NCI-H1930 (cell line): ENCODE results near the gene SLC12A4.
"Not testable (repeated sequence)": the region's sequence is repeated elsewhere in the genome, so short reads cannot be mapped to it uniquely, and the experiment has no call there.

Experiments
- DNase-seq, 2 experiments: peaks; one replicate each; lab custom pipeline; 2025; lab: John Stamatoyannopoulos, UW

SLC12A4 gene

GRCh38 chr16:67941469-67942199 lies 26.8 kb downstream of the SLC12A4 start:
- no peak for DNase-seq

- no peak for DNase-seq
Measured at GRCh38 chr16:67940446-67941089, 27.9 kb downstream of the SLC12A4 start.

DNA sequence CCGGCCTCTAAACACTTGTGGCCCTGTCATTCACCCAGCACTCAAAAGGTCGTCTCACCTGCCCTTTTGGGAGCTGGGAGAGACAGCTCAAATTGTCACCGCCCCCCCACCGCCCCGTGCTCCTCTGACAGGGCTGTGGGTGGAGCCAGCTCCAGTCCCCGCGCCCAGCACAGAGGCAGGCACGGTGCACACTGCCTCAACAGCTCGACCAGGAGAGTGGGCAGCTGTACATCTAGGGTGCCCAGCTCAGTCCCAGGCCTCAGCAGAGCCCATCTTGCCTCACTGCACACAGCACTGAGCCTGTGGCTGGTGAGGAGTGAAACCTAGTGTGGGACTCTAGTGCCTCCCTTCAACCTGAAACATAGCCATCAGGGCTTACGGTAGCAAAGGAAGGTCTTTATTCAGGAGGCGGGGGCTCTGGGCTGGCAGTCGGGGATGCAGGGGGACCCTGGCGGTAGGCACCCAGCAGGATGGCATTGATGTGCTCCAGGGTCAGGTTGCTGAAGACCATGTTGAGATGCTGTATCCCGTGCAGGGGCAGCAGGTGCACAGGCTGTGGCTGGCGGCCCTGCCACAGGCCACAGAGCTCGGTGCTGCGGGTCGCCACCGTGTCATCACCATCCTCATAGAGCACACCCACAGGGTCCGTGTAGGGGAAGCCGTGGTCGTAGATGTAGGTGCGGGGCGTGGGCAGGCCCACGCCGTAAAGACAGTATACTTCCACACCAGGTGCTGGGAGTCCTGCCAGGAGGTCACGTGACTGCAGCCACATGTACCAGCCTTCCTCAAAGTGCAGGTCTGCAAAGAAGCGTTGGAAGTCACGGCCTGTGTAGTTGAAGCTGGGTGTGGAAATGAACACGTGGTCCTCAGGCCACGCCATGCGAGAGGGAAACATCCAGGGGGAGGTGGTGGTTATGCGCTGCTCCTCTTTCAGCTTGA lies 28.7 kb downstream of the SLC12A4 start:
- DNase-seq = no peak

GRCh38 chr16:67937713-67938112 lies 30.7 kb downstream of the SLC12A4 start:
- DNase-seq = not testable (repeated sequence)

- no peak for DNase-seq
Measured at GRCh38 chr16:67936880-67937605, 31.4 kb downstream of the SLC12A4 start.

DNA sequence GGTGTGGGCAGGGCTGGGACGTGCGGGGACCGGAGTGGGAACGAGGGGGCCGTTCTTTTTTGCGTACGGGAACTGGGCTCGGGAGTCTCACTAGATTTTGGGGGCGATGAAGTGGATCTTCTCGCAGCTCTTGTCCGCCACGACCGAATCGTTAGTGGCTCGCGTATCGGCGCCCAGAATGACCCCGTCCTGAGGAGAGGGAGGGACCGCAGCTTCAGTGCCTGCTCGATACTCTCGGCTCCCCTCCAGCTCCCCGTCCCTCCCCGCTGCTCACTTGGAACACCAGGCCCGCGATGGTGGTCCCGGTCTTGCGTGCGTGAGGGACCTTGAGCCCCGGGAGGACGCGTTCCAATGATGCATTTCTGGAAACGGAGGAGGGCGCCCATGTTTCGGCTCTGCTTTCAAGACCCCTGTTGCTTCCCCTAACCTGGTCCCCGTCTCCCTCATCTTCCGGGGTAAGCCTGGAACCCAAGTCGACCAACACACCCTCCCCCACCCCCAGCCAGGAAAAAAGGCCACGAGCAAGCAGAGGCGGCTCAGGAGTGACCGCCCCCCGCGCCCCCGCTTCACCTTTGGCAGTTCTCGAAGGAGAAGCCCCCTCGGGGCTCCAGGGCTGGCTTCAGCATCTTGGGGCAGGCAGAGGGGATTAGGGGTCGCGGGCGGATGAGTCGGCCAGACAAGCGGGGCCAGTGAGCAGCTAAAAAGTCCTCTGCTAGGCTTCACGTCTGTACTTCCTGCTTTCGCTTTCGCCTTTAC lies 32.1 kb downstream of the SLC12A4 start, which contains the start of gene PSMB10:
Gene PSMB10 (minus strand): TSS at position 727 of the 756 bp plus-strand sequence. CDS start 101 bp downstream, at position 626.
- no peak for DNase-seq

DNA sequence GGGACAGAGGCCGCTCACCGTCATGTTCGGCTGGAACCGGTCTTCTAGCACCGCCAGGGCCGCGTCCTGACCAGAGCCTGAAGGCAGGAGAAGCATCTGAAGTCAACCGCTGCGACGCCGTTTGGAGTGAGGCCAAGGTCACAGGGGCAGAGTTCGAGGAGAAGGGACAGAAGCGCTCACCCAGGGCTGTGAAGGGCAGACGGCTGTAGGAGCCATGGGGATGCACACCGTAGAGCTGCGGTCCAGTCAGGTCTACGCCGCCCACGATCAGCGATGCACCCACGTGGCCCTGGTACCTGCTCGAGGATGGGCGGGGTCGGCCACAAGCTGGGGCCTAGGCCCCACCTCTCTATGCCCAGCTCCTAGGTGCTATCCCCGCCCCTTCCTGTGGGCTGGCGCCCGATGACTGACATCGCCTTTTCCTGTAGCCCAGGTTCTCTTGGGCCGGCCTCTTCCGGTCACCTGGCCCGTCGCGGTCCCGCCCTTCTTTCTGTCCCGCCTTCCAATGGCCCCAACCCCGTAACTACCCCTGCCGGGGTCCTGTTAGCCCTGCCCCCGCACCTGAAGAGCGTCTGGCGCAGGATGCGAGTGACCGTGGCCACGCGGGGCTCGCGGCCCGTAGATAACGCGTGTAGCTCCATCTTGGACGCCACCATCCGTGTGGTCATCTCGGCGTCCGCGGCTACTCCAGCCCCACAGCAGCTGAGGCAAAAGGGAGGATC lies 32.9 kb downstream of the SLC12A4 start:
- peak; percentile 82 to 91 for DNase-seq

DNA sequence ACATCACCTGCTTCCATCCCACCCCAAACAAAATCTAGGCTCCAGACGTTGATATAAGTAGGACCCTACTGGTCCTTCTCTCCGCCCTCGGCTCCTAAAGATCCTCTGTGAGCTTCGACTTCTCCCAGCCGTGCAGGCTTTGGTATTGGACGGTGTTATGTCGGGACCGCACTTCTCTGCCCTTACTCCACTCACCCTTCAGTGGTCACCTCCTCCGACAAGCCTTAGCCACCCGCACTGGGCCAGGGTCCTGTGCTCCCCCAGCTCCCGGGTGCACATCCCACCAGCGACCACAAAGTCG lies 33.4 kb downstream of the SLC12A4 start:
- DNase-seq = no peak

DNA sequence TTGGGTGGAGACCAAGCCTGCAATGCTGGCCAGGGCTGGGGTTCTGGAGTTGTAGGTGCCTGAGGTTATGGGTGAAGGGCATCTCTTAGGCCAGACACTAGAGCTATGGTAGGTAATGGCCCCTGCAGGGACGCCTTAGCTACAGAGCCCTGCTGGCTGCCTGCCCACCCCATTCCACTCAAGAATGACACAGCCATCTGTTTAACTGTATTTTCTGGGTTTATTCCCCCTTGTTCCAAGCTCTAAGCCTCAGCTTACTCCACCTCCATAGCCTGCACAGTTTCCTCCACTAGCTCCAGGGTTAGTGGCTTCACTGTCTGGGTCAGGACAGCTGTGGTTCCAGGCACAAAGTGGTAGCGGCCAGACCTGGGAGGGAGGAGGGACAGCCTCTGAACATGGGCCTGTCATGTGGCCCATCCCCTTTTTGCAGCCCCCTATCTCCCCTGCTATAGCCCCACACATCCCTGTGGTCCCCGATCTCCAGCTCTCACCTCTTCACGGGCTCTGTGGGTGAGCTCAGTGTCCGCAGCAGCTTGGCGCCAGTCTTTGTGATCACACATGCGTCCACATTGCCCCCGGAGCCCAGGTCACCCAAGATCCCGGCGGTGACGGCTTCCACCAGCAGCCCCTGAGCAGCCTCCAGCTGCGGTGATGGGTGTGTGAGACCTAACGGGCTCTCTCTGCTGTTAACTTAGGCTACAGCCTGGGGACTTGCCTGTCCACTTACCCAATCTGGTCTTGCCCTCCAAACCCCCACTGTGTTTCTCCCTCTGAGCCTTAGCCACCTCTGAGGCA lies 33.9 kb downstream of the SLC12A4 start:
- no peak for DNase-seq

GRCh38 chr16:67933805-67934204 lies 34.6 kb downstream of the SLC12A4 start:
- no peak for DNase-seq

GRCh38 chr16:67932462-67932840 lies 36.0 kb downstream of the SLC12A4 start:
- no peak for DNase-seq

DNA sequence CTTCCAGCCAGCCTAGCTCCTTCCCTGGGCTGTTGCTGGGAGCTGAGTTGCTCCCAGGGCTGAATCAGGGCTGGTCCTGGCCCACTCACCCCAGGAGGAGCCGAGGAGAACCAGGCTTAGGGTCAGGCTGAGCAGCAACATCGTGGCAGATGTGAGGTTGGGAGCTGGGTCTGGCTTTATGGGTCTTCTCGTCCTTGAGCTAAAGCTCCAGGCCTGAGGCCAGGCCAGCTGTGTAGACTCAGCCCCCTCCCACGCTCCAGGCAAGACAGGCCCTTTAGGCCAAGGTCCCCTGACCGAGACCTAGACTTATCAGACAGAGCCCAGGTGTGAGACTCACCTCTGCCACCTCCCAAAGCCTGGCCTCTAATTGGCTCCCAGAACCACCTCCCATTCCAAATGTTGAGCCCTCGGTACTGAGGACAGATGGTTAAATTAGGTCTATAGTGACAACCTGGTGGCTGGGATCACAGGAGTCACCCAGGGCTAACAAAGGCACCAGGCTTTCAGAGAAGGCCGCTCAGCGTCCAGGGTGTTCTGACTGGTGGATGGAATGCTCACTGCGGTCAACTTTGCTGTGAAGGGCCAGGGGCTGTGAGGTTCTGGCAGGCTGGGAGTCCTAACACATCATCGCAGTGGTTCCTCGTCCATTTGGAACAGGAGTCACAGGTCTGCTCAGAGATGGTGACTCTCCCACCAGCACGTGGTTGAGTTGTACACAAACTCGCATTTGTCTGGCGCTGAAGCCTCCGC lies 36.5 kb downstream of the SLC12A4 start, which contains the start of gene CTRL:
Gene CTRL (minus strand): TSS at position 151 of the 750 bp plus-strand sequence. CDS start 10 bp downstream, at position 141.
- no peak for DNase-seq

DNA sequence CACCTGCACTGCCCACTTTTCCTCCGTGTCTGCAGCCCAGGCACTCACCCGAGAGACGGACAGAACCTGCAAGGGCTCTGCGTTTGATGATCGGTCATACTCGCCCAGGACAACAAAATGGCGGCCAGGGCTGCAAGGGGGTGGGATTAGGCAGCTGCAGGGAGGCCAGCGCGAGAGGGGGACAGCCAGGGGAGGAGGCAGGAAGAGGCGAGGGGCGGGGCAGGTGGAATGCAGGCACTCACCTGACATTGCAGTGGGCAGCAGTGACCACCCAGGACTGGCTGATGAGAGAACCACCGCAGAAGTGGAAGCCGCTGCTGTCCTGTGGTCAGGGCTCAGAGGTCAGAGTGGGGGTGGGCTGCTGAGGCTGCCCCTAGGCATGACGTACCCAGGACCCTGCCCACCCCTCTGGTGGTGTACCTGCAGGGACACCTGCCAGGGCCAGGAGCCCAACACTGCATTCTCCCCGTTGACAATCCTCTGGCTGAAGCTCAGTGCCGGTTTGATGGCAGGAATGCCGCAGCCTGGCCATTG lies 37.7 kb downstream of the SLC12A4 start:
- DNase-seq = no peak

GRCh38 chr16:67930191-67930590 lies 38.2 kb downstream of the SLC12A4 start:
- DNase-seq = no peak

DNA sequence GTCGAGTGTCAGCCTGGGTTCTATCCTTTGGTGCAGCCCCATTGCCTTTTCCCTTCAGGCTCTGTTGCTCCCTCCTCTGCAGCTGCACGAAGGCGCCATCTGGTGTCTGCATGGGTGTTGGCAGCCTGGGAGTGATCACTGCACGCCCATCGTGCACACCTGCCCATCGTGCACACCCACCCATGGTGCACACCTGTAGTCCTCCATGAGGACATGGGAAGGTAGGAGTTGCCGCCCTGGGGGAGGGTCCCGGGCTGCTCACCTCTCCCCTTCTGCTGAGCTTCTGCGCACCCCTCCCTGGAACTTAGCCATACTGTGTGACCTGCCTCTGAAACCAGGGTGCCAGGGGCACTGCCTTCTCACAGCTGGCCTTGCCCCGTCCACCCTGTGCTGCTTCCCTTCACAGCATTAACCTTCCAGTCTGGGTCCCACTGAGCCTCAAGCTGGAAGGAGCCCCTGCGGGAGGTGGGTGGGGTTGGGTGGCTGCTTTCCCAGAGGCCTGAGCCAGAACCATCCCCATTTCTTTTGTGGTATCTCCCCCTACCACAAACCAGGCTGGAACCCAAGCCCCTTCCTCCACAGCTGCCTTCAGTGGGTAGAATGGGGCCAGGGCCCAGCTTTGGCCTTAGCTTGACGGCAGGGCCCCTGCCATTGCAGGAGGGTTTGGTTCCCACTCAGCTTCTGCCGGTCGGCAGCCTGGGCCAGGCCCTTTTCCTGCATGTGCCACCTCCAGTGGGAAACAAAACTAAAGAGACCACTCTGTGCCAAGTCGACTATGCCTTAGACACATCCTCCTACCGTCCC lies 39.7 kb downstream of the SLC12A4 start:
- DNase-seq = peak; percentile 30 to 42

DNA sequence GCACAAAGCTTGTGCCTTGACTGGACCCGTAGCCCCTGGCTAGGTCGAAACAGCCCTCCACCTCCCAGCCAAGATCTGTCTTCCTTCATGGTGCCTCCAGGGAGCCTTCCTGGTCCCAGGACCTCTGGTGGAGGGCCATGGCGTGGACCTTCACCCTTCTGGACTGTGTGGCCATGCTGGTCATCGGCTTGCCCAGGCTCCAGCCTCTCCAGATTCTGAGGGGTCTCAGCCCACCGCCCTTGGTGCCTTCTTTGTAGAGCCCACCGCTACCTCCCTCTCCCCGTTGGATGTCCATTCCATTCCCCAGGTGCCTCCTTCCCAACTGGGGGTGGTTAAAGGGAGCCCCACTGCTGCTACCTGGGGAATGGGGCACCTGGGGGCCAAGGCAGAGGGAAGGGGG lies 40.3 kb downstream of the SLC12A4 start:
- no peak for DNase-seq

DNA sequence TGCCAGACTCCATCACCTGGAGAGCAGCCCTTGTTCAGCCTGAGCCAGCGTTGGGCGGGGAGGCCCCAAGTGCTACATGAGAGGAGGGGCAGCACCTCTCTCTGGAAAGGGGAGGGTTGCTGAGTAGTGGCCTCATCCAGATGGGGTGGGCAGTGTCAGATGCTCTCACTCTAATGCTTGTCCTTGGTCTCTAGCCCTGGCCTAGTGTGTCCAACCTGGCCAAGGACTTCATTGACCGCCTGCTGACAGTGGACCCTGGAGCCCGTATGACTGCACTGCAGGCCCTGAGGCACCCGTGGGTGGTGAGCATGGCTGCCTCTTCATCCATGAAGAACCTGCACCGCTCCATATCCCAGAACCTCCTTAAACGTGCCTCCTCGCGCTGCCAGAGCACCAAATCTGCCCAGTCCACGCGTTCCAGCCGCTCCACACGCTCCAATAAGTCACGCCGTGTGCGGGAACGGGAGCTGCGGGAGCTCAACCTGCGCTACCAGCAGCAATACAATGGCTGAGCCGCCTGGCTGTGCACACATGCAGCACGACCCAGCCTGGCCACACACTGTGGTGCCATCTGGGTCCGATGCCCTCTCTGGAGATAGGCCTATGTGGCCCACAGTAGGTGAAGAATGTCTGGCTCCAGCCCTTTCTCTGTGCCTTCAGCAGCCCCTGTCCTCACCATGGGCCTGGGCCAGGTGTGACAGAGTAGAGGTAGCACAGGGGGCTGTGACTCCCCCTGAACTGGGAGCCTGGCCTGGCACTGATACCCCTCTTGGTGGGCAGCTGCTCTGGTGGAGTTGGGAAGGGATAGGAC lies 41.1 kb downstream of the SLC12A4 start:
- no peak for DNase-seq
